ENCODE results near the gene RANGAP1. TPM values are rescaled to one million over a fixed set of nuclear protein-coding genes. Genes with fewer than 3 reads are reported as not detected.

RANGAP1 gene
- total and polyA plus RNA-seq, 2 donors (not counting 1 experiment from before 2014, with no cell fraction given), result 42.0 to 48.8 TPM

DNA sequence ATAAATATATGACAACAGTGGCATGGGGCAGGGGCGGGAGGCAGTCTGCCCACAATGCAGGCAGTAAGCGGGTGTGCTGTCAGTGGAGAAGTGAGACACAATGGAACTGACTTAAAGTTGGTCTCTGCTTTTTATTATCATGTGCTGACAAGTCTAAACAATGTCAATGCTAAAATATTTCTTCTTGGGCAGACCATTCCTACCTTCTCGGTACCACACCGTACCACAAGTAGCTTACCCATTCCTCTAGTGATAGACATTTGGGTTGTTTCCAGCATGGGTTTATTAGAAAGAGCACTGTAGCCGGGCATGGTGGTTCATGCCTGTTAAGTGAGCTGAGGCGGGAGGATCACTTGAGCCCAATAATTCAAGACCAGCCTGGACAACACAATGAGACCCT lies 42.6 kb downstream of the RANGAP1 start:
- Mint-ChIP-seq H3K27ac (no peak overlapping the region), H3K9me3 (ENCODE audit: insufficient read depth) (no peaks in the 10 kb centered on the region), H3K27me3 (no peaks in the 10 kb centered on the region), H3K4me1 (peaks cover 3% of the 10 kb centered on the region), H3K4me3 (no peak overlapping the region)
- Histone ChIP-seq H3K27me3 (replicated peaks in 1 of 4; ENCODE audit: control extremely low read depth in 1 of 4, control insufficient read depth in 3 of 4, insufficient read depth in 4 of 4, low read length in 3 of 4) (no peaks in the 10 kb centered on the region), H3K4me3 (ENCODE audit: control extremely low read depth in 1 of 5, extremely low read depth in 1 of 5, insufficient read depth in 1 of 5, low read depth in 2 of 5, low read length in 4 of 5) (no peak overlapping the region), H3K9me3 (ENCODE audit: control extremely low read depth in 1 of 3, control insufficient read depth in 2 of 3, insufficient read depth in 1 of 3, low read length in 2 of 3) (no peaks in the 10 kb centered on the region), H3K79me2 (ENCODE audit: control insufficient read depth, insufficient read depth, low read length) (no peaks in the 10 kb centered on the region), H3K4me2 (replicated peaks; ENCODE audit: low read depth, low read length, poor library complexity, severe bottlenecking) (no peak overlapping the region), H2AFZ (ENCODE audit: insufficient read depth, low read depth, low read length, poor library complexity, severe bottlenecking) (no peak overlapping the region), H3K27ac (ENCODE audit: low read length in 2 of 2) (no peak overlapping the region), H3K36me3 (replicated peaks in 1 of 2; ENCODE audit: control extremely low read depth in 1 of 2, control insufficient read depth in 1 of 2, extremely low read depth in 1 of 2, insufficient read depth in 2 of 2, low read length in 1 of 2) (peaks cover 0 to 18% of the 10 kb centered on the region in 2 experiments), H3K9ac (ENCODE audit: low read length) (no peak overlapping the region), H3K4me1 (ENCODE audit: control insufficient read depth in 2 of 2, insufficient read depth in 2 of 2, low read length in 2 of 2) (no peaks in the 10 kb centered on the region), H4K20me1 (ENCODE audit: control insufficient read depth, insufficient read depth, low read length, poor library complexity, severe bottlenecking) (no peaks in the 10 kb centered on the region)
- intact Hi-C loops (cut with micrococcal nuclease), result no loop called here
- ChIA-PET POLR2A (no interaction called here), CTCF (interaction anchor here (2.0 kb wide), 1 partner anchor 320 kb away, joined by 4 read pairs; no protein-coding TSS in a partner anchor)
- WGBS (ENCODE audit: insufficient coverage), result 93% methylated on average over 2 of the region's 6 CpGs
- TF ChIP-seq EZH2 (IDR thresholded peaks at IDR 0.05; ENCODE audit: borderline replicate concordance, insufficient read depth, low read depth, low read length, poor library complexity, severe bottlenecking), result no peak
- TF ChIP-seq, protein P1, sequence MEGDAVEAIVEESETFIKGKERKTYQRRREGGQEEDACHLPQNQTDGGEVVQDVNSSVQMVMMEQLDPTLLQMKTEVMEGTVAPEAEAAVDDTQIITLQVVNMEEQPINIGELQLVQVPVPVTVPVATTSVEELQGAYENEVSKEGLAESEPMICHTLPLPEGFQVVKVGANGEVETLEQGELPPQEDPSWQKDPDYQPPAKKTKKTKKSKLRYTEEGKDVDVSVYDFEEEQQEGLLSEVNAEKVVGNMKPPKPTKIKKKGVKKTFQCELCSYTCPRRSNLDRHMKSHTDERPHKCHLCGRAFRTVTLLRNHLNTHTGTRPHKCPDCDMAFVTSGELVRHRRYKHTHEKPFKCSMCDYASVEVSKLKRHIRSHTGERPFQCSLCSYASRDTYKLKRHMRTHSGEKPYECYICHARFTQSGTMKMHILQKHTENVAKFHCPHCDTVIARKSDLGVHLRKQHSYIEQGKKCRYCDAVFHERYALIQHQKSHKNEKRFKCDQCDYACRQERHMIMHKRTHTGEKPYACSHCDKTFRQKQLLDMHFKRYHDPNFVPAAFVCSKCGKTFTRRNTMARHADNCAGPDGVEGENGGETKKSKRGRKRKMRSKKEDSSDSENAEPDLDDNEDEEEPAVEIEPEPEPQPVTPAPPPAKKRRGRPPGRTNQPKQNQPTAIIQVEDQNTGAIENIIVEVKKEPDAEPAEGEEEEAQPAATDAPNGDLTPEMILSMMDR (IDR thresholded peaks at IDR 0.05), result no peak
- ATAC-seq (ENCODE audit: low read depth), result no peak
- no peak for DNase-seq

DNA sequence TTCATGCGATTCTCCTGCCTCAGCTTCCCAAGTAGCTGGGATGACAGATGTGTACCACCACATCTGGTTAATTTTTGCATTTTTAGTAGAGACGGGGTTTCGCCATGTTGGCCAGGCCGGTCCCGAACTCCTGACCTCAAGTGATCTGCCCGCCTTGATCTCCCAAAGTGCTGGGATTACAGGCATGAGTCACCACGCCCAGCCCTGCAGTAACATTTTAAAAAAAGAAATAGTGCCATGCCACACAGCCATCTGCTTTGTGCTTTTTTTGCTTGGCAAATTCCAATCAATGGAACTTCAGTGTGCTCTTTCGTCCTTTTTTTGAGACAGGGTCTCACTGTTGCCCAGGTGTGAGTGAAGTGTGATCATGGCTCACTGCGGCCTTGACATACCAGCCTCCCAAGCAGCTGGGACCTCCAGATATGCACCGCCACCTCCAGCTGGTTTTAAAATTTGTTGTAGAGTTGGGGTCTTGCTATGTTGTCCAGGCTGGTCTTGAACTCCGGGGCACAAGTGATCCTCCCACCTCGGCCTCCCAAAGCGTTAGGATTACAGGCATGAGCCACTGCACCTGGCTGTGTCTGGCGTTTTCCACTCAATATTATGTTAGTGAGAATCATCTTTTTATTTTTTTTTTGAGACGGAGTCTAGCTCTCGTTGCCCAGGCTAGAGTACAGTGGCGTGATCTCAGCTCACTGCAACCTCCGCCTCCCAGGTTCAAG lies 43.4 kb downstream of the RANGAP1 start:
- Histone ChIP-seq H3K9ac (ENCODE audit: low read length) (no peak overlapping the region), H4K20me1 (ENCODE audit: control insufficient read depth, insufficient read depth, low read length, poor library complexity, severe bottlenecking) (no peaks in the 10 kb centered on the region), H2AFZ (ENCODE audit: insufficient read depth, low read depth, low read length, poor library complexity, severe bottlenecking) (no peak overlapping the region), H3K27me3 (replicated peaks in 1 of 4; ENCODE audit: control extremely low read depth in 1 of 4, control insufficient read depth in 3 of 4, insufficient read depth in 4 of 4, low read length in 3 of 4) (no peaks in the 10 kb centered on the region), H3K36me3 (replicated peaks in 1 of 2; ENCODE audit: control extremely low read depth in 1 of 2, control insufficient read depth in 1 of 2, extremely low read depth in 1 of 2, insufficient read depth in 2 of 2, low read length in 1 of 2) (peaks cover 0 to 10% of the 10 kb centered on the region in 2 experiments), H3K4me1 (ENCODE audit: control insufficient read depth in 2 of 2, insufficient read depth in 2 of 2, low read length in 2 of 2) (no peaks in the 10 kb centered on the region), H3K27ac (ENCODE audit: low read length in 2 of 2) (no peak overlapping the region), H3K79me2 (ENCODE audit: control insufficient read depth, insufficient read depth, low read length) (no peaks in the 10 kb centered on the region), H3K4me3 (ENCODE audit: control extremely low read depth in 1 of 5, extremely low read depth in 1 of 5, insufficient read depth in 1 of 5, low read depth in 2 of 5, low read length in 4 of 5) (no peak overlapping the region), H3K9me3 (ENCODE audit: control extremely low read depth in 1 of 3, control insufficient read depth in 2 of 3, insufficient read depth in 1 of 3, low read length in 2 of 3) (no peaks in the 10 kb centered on the region), H3K4me2 (replicated peaks; ENCODE audit: low read depth, low read length, poor library complexity, severe bottlenecking) (no peak overlapping the region)
- POLR2A ChIA-PET, result no interaction called here
- CTCF ChIA-PET, result interaction anchor here (2.0 kb wide), 1 partner anchor 320 kb away, joined by 4 read pairs; no protein-coding TSS in a partner anchor
- ATAC-seq (ENCODE audit: low read depth) (no peak), DNase-seq (no peak)
- Mint-ChIP-seq H3K27ac (no peak overlapping the region), H3K27me3 (no peaks in the 10 kb centered on the region), H3K9me3 (ENCODE audit: insufficient read depth) (no peaks in the 10 kb centered on the region), H3K4me3 (no peak overlapping the region), H3K4me1 (peaks cover 3% of the 10 kb centered on the region)
- TF ChIP-seq, protein P1 (IDR thresholded peaks at IDR 0.05), result no peak
- no peak for TF ChIP-seq EZH2 (IDR thresholded peaks at IDR 0.05; ENCODE audit: borderline replicate concordance, insufficient read depth, low read depth, low read length, poor library complexity, severe bottlenecking)
- intact Hi-C loops (cut with micrococcal nuclease), result no loop called here
- 97% methylated on average over 17 of the region's 18 CpGs for WGBS (ENCODE audit: insufficient coverage)

All from B cell (primary cell).